ENCODE measurements around the gene ABHD8.

DNA sequence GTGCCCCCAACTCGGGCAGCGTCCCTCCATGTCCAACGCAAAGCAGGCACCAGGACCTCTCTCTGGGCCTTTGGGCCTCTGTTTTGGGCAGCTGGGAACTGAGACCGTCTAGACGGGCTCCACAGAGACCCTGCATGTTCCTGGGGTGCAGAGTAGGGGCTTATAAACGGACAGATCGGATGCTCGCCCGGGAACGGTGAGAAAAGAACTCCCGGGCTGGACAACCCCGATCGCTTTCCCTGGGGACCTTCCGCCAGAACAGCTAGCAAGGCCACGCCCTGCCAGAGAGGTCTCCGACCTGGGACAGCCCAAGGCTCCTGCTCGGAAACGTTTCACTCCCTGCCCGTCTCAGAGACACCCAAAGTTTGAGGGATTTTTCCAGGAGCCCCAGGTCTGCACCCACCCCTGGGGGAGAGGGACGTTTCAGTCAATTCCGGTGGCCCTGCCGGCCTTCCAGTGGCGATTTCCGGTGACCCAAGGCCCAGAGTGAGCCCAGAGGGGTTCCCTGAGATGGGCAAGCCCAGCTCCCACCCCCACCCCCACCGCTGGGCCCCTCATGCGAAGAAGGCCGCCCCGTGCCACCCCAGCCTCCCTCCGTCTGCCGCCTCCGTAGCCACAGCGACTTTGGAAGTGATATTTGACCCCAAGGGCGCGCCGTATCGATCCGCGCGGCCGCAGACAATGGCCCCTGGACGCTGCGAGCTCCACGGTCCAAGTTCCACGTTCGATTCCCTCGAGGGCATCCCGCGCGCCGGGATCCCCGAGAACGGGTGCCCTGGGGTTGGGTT, 59.2 kb downstream of the ABHD8 start:
- TF ChIP-seq, protein P1, sequence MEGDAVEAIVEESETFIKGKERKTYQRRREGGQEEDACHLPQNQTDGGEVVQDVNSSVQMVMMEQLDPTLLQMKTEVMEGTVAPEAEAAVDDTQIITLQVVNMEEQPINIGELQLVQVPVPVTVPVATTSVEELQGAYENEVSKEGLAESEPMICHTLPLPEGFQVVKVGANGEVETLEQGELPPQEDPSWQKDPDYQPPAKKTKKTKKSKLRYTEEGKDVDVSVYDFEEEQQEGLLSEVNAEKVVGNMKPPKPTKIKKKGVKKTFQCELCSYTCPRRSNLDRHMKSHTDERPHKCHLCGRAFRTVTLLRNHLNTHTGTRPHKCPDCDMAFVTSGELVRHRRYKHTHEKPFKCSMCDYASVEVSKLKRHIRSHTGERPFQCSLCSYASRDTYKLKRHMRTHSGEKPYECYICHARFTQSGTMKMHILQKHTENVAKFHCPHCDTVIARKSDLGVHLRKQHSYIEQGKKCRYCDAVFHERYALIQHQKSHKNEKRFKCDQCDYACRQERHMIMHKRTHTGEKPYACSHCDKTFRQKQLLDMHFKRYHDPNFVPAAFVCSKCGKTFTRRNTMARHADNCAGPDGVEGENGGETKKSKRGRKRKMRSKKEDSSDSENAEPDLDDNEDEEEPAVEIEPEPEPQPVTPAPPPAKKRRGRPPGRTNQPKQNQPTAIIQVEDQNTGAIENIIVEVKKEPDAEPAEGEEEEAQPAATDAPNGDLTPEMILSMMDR (IDR thresholded peaks at IDR 0.05), result no peak
- no peak for TF ChIP-seq POLR2A (IDR thresholded peaks at IDR 0.05)
- no peak for TF ChIP-seq EP300 (IDR thresholded peaks at IDR 0.05)

All from suprapubic skin (tissue), 3 donors.